ENCODE data around the gene OR10AD1. TPM values are rescaled to one million over a fixed set of nuclear protein-coding genes. Genes with fewer than 3 reads are reported as not detected.
"Not testable (repeated sequence)": the region's sequence is repeated elsewhere in the genome, so short reads cannot be mapped to it uniquely, and the experiment has no call there.

OR10AD1 gene
- total RNA-seq = not detected in 2 replicates

- H3K36me3 Mint-ChIP-seq (ENCODE audit: low read depth) = peaks cover 55% of the 10 kb centered on the region
Observed at GRCh38 chr12:48203192-48203591, at the start of gene OR10AD1. OR10AD1 (minus strand) TSS chr12:48203292; CDS start chr12:48203292, 0 bp downstream.

GRCh38 chr12:48247181-48247966, 44.3 kb upstream of the OR10AD1 start:
- H3K9me3 Mint-ChIP-seq = peaks cover 3% of the 10 kb centered on the region
- no peak overlapping the region for H3K27ac Mint-ChIP-seq
- peaks cover 13% of the 10 kb centered on the region for H3K27me3 Mint-ChIP-seq (ENCODE audit: low read depth)
- DNase-seq (ENCODE audit: low spot score) = no peak
- intact Hi-C loops (cut with micrococcal nuclease) = no loop called here
- H3K4me1 Mint-ChIP-seq (ENCODE audit: low read depth) = no peaks in the 10 kb centered on the region
- no peaks in the 10 kb centered on the region for H3K36me3 Mint-ChIP-seq (ENCODE audit: low read depth)
- H3K4me3 Mint-ChIP-seq (ENCODE audit: low read depth) = no peak overlapping the region

More at GRCh38 chr12:48203192-48203591, at the start of gene OR10AD1:
- no peak within 1 kb of the TSS for H3K4me3 Mint-ChIP-seq (ENCODE audit: low read depth)
- peaks cover 16% of the 10 kb centered on the region for H3K4me1 Mint-ChIP-seq (ENCODE audit: low read depth)
- no peak within 1 kb of the TSS for H3K27ac Mint-ChIP-seq
- intact Hi-C loops (cut with micrococcal nuclease) = no loop called here
- DNase-seq (ENCODE audit: low spot score) = no peak
- no peaks in the 10 kb centered on the region for H3K27me3 Mint-ChIP-seq (ENCODE audit: low read depth)
- H3K9me3 Mint-ChIP-seq = peaks cover 57% of the 10 kb centered on the region

GRCh38 chr12:48237162-48237561, 34.1 kb upstream of the OR10AD1 start:
- intact Hi-C loops (cut with micrococcal nuclease) = no loop called here
- no peaks in the 10 kb centered on the region for H3K4me1 Mint-ChIP-seq (ENCODE audit: low read depth)
- H3K4me3 Mint-ChIP-seq (ENCODE audit: low read depth) = no peak overlapping the region
- H3K9me3 Mint-ChIP-seq = no peaks in the 10 kb centered on the region
- no peak for DNase-seq (ENCODE audit: low spot score)
- H3K27me3 Mint-ChIP-seq (ENCODE audit: low read depth) = peaks cover 6% of the 10 kb centered on the region
- no peak overlapping the region for H3K27ac Mint-ChIP-seq
- no peaks in the 10 kb centered on the region for H3K36me3 Mint-ChIP-seq (ENCODE audit: low read depth)

GRCh38 chr12:48235796-48236333, 32.8 kb upstream of the OR10AD1 start:
- no peak overlapping the region for H3K27ac Mint-ChIP-seq
- no peak for DNase-seq (ENCODE audit: low spot score)
- H3K4me1 Mint-ChIP-seq (ENCODE audit: low read depth) = no peaks in the 10 kb centered on the region
- intact Hi-C loops (cut with micrococcal nuclease) = no loop called here
- H3K36me3 Mint-ChIP-seq (ENCODE audit: low read depth) = no peaks in the 10 kb centered on the region
- peaks cover 4% of the 10 kb centered on the region for H3K9me3 Mint-ChIP-seq
- peaks cover 4% of the 10 kb centered on the region for H3K27me3 Mint-ChIP-seq (ENCODE audit: low read depth)
- H3K4me3 Mint-ChIP-seq (ENCODE audit: low read depth) = no peak overlapping the region

GRCh38 chr12:48231169-48231958, 28.3 kb upstream of the OR10AD1 start:
- H3K4me3 Mint-ChIP-seq (ENCODE audit: low read depth); H3K4me1 Mint-ChIP-seq (ENCODE audit: low read depth); DNase-seq (ENCODE audit: low spot score); H3K27ac Mint-ChIP-seq; H3K36me3 Mint-ChIP-seq (ENCODE audit: low read depth); H3K27me3 Mint-ChIP-seq (ENCODE audit: low read depth); intact Hi-C loops (cut with micrococcal nuclease): not testable (repeated sequence)
- H3K9me3 Mint-ChIP-seq = peaks cover 14% of the 10 kb centered on the region

- H3K27me3 Mint-ChIP-seq (ENCODE audit: low read depth); H3K4me3 Mint-ChIP-seq (ENCODE audit: low read depth); H3K27ac Mint-ChIP-seq; intact Hi-C loops (cut with micrococcal nuclease); H3K4me1 Mint-ChIP-seq (ENCODE audit: low read depth); DNase-seq (ENCODE audit: low spot score); H3K36me3 Mint-ChIP-seq (ENCODE audit: low read depth): not testable (repeated sequence)
- peaks cover 10% of the 10 kb centered on the region for H3K9me3 Mint-ChIP-seq
Observed at GRCh38 chr12:48224533-48224932, 21.4 kb upstream of the OR10AD1 start.

- intact Hi-C loops (cut with micrococcal nuclease) = no loop called here
- Mint-ChIP-seq H3K27me3 (ENCODE audit: low read depth) (peaks cover 9% of the 10 kb centered on the region), H3K4me1 (ENCODE audit: low read depth) (no peaks in the 10 kb centered on the region), H3K4me3 (ENCODE audit: low read depth) (no peak overlapping the region), H3K36me3 (ENCODE audit: low read depth) (no peaks in the 10 kb centered on the region), H3K27ac (no peak overlapping the region), H3K9me3 (peaks cover 2% of the 10 kb centered on the region)
- no peak for DNase-seq (ENCODE audit: low spot score)
Observed at GRCh38 chr12:48221645-48222044, 18.6 kb upstream of the OR10AD1 start.

GRCh38 chr12:48220701-48221100, 17.6 kb upstream of the OR10AD1 start:
- peaks cover 9% of the 10 kb centered on the region for H3K27me3 Mint-ChIP-seq (ENCODE audit: low read depth)
- H3K36me3 Mint-ChIP-seq (ENCODE audit: low read depth) = no peaks in the 10 kb centered on the region

GRCh38 chr12:48219631-48220030, 16.5 kb upstream of the OR10AD1 start:
- intact Hi-C loops (cut with micrococcal nuclease) = no loop called here
- no peak for DNase-seq (ENCODE audit: low spot score)
- Mint-ChIP-seq H3K27ac (no peak overlapping the region), H3K4me3 (ENCODE audit: low read depth) (no peak overlapping the region), H3K9me3 (no peaks in the 10 kb centered on the region), H3K36me3 (ENCODE audit: low read depth) (no peaks in the 10 kb centered on the region), H3K4me1 (ENCODE audit: low read depth) (no peaks in the 10 kb centered on the region), H3K27me3 (ENCODE audit: low read depth) (peaks cover 9% of the 10 kb centered on the region)

More at GRCh38 chr12:48220701-48221100, 17.6 kb upstream of the OR10AD1 start:
- no peak overlapping the region for H3K4me3 Mint-ChIP-seq (ENCODE audit: low read depth)
- no peaks in the 10 kb centered on the region for H3K4me1 Mint-ChIP-seq (ENCODE audit: low read depth)
- DNase-seq (ENCODE audit: low spot score) = no peak
- H3K27ac Mint-ChIP-seq = no peak overlapping the region
- no peaks in the 10 kb centered on the region for H3K9me3 Mint-ChIP-seq
- intact Hi-C loops (cut with micrococcal nuclease) = no loop called here

GRCh38 chr12:48216785-48217184, 13.7 kb upstream of the OR10AD1 start:
- H3K27me3 Mint-ChIP-seq (ENCODE audit: low read depth) = peaks cover 17% of the 10 kb centered on the region
- intact Hi-C loops (cut with micrococcal nuclease) = no loop called here
- H3K36me3 Mint-ChIP-seq (ENCODE audit: low read depth) = no peaks in the 10 kb centered on the region
- no peak overlapping the region for H3K4me3 Mint-ChIP-seq (ENCODE audit: low read depth)
- DNase-seq (ENCODE audit: low spot score) = no peak
- H3K9me3 Mint-ChIP-seq = no peaks in the 10 kb centered on the region
- H3K27ac Mint-ChIP-seq = no peak overlapping the region
- H3K4me1 Mint-ChIP-seq (ENCODE audit: low read depth) = no peaks in the 10 kb centered on the region

GRCh38 chr12:48209495-48209894, 6.4 kb upstream of the OR10AD1 start:
- peaks cover 11% of the 10 kb centered on the region for H3K36me3 Mint-ChIP-seq (ENCODE audit: low read depth)
- DNase-seq (ENCODE audit: low spot score); H3K27ac Mint-ChIP-seq; H3K4me1 Mint-ChIP-seq (ENCODE audit: low read depth); intact Hi-C loops (cut with micrococcal nuclease); H3K4me3 Mint-ChIP-seq (ENCODE audit: low read depth): not testable (repeated sequence)
- H3K27me3 Mint-ChIP-seq (ENCODE audit: low read depth) = peaks cover 18% of the 10 kb centered on the region
- H3K9me3 Mint-ChIP-seq = peaks cover 29% of the 10 kb centered on the region

GRCh38 chr12:48202766-48203165, 326 bp downstream of the OR10AD1 start:
- Mint-ChIP-seq H3K9me3 (peaks cover 57% of the 10 kb centered on the region), H3K4me1 (ENCODE audit: low read depth) (peaks cover 16% of the 10 kb centered on the region), H3K27me3 (ENCODE audit: low read depth) (no peaks in the 10 kb centered on the region), H3K36me3 (ENCODE audit: low read depth) (peaks cover 55% of the 10 kb centered on the region), H3K4me3 (ENCODE audit: low read depth) (no peak overlapping the region), H3K27ac (no peak overlapping the region)
- DNase-seq (ENCODE audit: low spot score) = no peak
- intact Hi-C loops (cut with micrococcal nuclease) = no loop called here

- Mint-ChIP-seq H3K27ac (no peak overlapping the region), H3K36me3 (ENCODE audit: low read depth) (peaks cover 51% of the 10 kb centered on the region), H3K4me1 (ENCODE audit: low read depth) (peaks cover 20% of the 10 kb centered on the region), H3K9me3 (peaks cover 46% of the 10 kb centered on the region), H3K4me3 (ENCODE audit: low read depth) (no peak overlapping the region), H3K27me3 (ENCODE audit: low read depth) (no peaks in the 10 kb centered on the region)
- intact Hi-C loops (cut with micrococcal nuclease) = no loop called here
- DNase-seq (ENCODE audit: low spot score) = no peak
Observed at GRCh38 chr12:48201516-48201915, 1.6 kb downstream of the OR10AD1 start.

All from activated T-helper 2 cell treated with anti-CD3 and anti-CD28 coated beads, Interferon-gamma antibody, Interleukin-2, Interleukin-4, amounts not matched to agents 10 μg/mL and 5 μg/mL and 100 μg/mL, durations not matched to agents 14 hours and 24 hours and 36 hours (primary cell).